Spinal cord (tissue), 10 donors: ENCODE results near the gene CROCC2. TPM values are rescaled to one million over a fixed set of nuclear protein-coding genes. Genes with fewer than 3 reads are reported as not detected.

ENCODE experiments used
- DNase-seq, 6 donors: peaks; one replicate each; pipeline versions ENCODE4 v3.0.0 to v3.0.0-alpha.2; 2013 to 2015; ENCODE audit warnings: low spot score in 6 of 6, low read depth in 4 of 6
- H3K27ac ChIP-seq: one replicate; pipeline ENCODE4 v1.5.1; 2013; ENCODE audit warnings: low read depth, low read length, control low read depth
- H3K27me3 ChIP-seq: one replicate; pipeline ENCODE4 v1.6.1; 2013; ENCODE audit warnings: low read length; ENCODE audit not compliant: control insufficient read depth, insufficient read depth
- H3K36me3 ChIP-seq: one replicate; pipeline ENCODE4 v1.6.1; 2013; ENCODE audit warnings: low read length; ENCODE audit not compliant: control insufficient read depth, insufficient read depth
- H3K4me1 ChIP-seq: one replicate; pipeline ENCODE4 v1.6.1; 2013; ENCODE audit warnings: low read length; ENCODE audit not compliant: control insufficient read depth, insufficient read depth
- H3K4me3 ChIP-seq: one replicate; pipeline ENCODE4 v1.5.1; 2013; ENCODE audit warnings: low read depth, low read length, control low read depth
- H3K9me3 ChIP-seq: one replicate; pipeline ENCODE4 v1.6.1; 2013; ENCODE audit warnings: low read length; ENCODE audit not compliant: control insufficient read depth, insufficient read depth
- WGBS: methylation state at CpG from one replicate; pipeline ENCODE4 v1.1.5; 2013; ENCODE audit warnings: missing lambda C conversion rate; ENCODE audit not compliant: insufficient coverage; 5-methylcytosine and 5-hydroxymethylcytosine counted together
- polyA plus RNA-seq, 2 donors: library from polyadenylated mRNA; unstranded; fragments of 120-200 nt; gene quantifications; one replicate each; pipeline ENCODE4 v1.2.1, GENCODE V29; 2013; ENCODE audit not compliant: insufficient read length in 2 of 2
- total RNA-seq, 2 donors: library from RNA; depleted of rRNA in 1 of 2; stranded (reverse); fragments of 120-200 nt in 1 of 2; fragments of >200 nt in 1 of 2; gene quantifications; one replicate each; pipeline versions ENCODE4 v1.2.3 to v1.2.4, GENCODE V29; 2013 to 2014
- donor health status: healthy.

CROCC2 gene
- total and polyA plus RNA-seq, 4 donors = 0.30 to 4.4 (median 3.0) TPM

DNA sequence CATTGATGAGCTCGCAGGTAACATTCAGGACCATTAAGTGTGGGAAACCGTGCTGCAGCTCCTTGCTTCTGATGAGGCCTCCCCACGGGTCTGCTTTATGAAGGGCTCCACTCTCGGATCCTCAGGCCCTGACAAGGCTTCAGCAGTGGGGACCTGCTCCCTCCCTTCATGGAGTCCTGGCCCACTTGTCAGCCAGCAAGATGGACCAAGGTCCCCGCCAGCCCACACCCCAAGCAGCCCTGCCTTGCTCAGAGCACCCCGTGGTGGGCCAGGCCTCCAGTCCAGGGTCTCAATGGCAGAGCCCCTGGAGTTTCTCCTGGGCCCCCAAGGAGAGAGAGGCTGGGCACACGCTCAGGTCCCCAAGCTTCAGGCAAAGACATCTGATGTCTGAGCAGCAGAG, 41.5 kb downstream of the CROCC2 start:
- WGBS = 84% methylated on average over 7 of the region's 7 CpGs
- H3K27me3 ChIP-seq = no peaks in the 10 kb centered on the region
- no peaks in the 10 kb centered on the region for H3K36me3 ChIP-seq
- DNase-seq = no peak
- no peaks in the 10 kb centered on the region for H3K9me3 ChIP-seq
- no peak overlapping the region for H3K27ac ChIP-seq
- H3K4me1 ChIP-seq = peaks cover 1% of the 10 kb centered on the region
- no peak overlapping the region for H3K4me3 ChIP-seq

DNA sequence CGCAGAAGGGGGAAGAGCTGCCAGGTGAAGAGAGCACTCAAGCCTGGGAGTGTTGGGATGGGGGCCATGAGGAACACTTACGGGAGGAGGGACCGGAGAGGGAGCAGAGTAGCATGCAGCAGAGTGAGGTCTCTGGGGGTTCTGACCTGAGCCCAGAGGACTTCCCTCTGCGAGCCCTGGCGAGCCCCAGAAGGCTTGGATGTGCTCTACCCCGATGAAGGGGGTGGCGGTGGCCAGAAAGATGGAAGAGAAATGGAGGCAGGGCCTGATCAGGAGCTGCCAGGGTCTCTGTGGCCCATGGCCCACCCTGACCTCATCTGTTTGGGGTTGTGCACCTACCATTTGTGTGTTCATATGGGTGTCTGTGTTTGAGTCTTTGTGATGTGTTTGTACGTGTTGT, 42.0 kb downstream of the CROCC2 start:
- Histone ChIP-seq H3K4me3 (no peak overlapping the region), H3K9me3 (no peaks in the 10 kb centered on the region), H3K27me3 (no peaks in the 10 kb centered on the region), H3K27ac (no peak overlapping the region), H3K36me3 (no peaks in the 10 kb centered on the region), H3K4me1 (peaks cover 5% of the 10 kb centered on the region)
- 86% methylated on average over 7 of the region's 8 CpGs for WGBS
- DNase-seq = no peak

DNA sequence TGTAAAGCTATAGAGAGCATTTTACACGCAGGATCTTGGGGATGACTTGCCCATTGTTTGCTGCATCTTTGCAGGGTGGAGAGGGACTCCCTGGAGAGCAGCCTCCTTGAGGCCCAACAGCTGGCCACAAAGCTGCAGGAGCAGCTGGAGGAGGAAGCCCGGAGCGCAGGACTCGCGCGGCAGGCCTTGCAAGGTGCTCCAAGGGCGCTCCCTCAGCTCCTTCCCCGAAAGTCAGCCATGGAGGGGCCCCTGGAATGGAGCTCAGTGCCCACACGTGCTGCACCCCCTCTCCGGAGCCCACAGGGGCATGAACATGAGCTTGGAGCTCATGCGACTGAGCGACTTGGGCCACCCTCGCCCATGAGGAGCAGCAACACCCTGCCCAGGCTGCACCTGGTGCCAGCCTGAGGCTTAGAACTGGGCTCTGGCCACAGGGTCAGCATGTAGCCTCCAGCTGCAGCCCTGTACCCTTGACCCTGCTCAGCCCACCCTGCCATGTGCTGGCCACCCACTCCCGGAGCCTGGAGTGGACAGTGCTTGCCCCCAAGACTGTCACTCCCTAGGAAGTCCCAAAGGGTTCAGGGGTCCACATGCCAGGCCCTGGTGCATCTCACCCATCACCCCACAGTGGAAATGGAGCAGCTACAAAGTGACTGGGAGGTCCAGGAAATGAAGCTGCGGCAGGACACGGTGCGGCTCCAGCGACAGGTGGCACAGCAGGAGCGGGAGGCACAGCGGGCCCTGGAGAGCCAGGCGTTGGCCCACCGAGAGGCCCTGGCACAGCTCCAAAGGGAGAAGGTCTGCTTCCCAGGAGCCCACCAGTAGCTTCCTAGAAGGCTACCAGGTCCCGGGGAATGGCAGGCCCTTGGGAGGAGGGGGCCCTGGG, 43.0 kb downstream of the CROCC2 start:
- DNase-seq = no peak
- Histone ChIP-seq H3K27ac (no peak overlapping the region), H3K4me3 (no peak overlapping the region), H3K4me1 (peaks cover 15% of the 10 kb centered on the region), H3K27me3 (no peaks in the 10 kb centered on the region), H3K9me3 (no peaks in the 10 kb centered on the region), H3K36me3 (no peaks in the 10 kb centered on the region)
- WGBS = 85% methylated on average over 22 of the region's 23 CpGs

DNA sequence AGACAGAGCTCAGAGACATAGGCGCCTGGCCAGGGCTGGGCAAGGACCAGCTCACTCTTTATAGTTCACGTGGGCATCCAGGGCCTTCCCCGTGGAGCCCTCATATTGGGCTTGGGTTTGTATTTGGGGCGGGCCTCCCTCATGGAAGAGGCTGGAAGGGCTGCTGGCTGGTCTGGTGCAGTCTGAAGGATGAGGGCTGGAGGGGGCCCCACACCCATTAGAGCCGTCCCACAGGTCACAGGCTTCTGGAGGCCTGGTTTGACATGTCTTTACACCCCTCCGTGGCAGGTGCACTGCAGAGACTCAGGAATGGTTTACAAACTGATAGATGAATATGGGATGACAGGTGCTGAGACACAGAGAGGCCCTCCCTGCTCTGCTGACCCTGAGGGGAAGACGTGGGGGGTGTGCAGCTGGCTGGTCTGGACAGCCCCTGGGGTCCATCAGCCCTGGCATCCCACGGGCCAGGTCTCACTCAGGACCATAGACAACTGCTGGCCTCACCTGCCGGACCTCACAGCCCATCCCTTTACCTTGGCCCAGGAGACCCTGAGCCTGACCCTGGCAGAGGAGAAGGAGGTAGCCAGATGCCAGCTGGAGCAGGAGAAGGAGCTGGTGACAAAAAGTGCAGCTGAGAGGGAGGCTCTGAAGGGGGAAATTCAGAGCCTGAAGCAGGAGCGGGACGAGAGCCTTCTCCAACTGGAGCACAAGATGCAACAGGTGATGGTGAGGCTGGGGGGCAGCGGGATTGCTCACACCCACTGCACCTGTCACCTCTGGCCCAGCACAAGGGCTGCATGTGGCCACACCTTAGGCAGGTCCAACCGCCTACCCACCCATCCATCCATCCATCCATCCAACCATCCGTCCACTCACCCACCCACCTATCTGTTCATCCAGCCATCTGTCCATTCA, 43.9 kb downstream of the CROCC2 start:
- no peak for DNase-seq
- no peaks in the 10 kb centered on the region for H3K27me3 ChIP-seq
- H3K36me3 ChIP-seq = no peaks in the 10 kb centered on the region
- WGBS = 84% methylated on average over 9 of the region's 14 CpGs
- H3K4me1 ChIP-seq = peaks cover 23% of the 10 kb centered on the region
- no peak overlapping the region for H3K4me3 ChIP-seq
- no peak overlapping the region for H3K27ac ChIP-seq
- H3K9me3 ChIP-seq = no peaks in the 10 kb centered on the region

DNA sequence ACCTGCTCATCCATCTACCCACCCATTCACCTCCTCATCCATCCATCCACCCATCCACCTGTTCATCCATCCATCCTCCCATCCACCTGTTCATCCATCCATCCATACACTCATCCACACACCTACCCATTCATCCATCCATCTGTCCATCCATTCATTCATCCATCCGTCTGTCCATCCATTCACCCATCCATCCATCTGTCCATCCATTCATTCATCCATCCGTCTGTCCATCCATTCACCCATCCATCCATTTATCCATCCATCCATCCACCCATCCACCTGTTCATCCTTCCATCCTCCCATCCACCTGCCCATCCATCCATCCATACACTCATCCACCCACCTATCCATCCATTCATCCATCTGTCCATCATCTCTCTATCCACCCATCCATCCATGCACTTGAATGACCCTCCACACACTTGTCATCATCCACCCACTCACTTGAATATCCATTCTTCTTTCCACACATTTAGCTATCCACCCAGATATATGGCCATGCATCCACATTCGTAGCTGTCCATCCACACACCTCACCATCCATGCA, 45.0 kb downstream of the CROCC2 start:
- Histone ChIP-seq H3K36me3 (no peaks in the 10 kb centered on the region), H3K4me1 (peaks cover 34% of the 10 kb centered on the region), H3K27ac (no peak overlapping the region), H3K4me3 (no peak overlapping the region), H3K9me3 (no peaks in the 10 kb centered on the region), H3K27me3 (no peaks in the 10 kb centered on the region)
- 93% methylated on average over 3 of the region's 3 CpGs for WGBS
- no peak for DNase-seq

DNA sequence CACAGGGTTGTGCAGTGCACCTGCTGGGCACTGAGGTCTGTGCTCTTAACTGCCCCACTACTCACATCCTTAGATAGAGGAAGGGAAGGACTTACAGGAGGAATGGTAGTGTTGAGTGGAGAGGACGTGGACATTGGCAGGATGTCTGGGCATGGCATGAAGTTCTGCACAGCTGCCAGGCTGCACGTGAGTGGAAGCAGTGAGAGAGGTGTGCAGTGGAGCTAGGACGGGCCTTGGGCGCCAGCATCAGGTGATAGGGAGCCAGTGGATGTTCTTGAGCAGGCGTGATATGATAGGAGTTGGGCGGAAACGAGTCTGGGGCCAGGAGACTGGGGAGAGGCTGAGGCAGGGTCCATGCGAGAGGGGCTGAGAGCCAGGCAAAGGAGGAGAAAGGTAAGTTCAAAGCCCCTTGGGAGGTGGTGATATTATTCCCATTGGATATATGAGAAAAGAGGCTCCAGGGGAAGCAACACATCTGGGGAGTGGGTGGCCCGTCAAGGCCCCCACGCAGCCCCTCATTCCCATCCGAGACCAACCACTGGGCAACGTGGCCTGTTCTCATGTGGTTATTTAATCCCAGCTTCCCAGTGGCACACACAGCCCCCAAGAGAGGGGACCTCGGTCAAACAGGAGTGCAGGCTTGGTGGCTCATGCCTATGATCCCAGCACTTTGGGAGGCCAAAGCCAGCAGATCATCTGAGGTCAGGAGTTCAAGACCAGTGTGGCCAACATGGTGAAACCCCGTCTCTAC, 46.5 kb downstream of the CROCC2 start:
- Histone ChIP-seq H3K9me3 (no peaks in the 10 kb centered on the region), H3K36me3 (no peaks in the 10 kb centered on the region), H3K27ac (no peak overlapping the region), H3K4me3 (no peak overlapping the region), H3K27me3 (no peaks in the 10 kb centered on the region), H3K4me1 (peaks cover 50% of the 10 kb centered on the region)
- WGBS = 89% methylated on average over 13 of the region's 14 CpGs
- no peak for DNase-seq

DNA sequence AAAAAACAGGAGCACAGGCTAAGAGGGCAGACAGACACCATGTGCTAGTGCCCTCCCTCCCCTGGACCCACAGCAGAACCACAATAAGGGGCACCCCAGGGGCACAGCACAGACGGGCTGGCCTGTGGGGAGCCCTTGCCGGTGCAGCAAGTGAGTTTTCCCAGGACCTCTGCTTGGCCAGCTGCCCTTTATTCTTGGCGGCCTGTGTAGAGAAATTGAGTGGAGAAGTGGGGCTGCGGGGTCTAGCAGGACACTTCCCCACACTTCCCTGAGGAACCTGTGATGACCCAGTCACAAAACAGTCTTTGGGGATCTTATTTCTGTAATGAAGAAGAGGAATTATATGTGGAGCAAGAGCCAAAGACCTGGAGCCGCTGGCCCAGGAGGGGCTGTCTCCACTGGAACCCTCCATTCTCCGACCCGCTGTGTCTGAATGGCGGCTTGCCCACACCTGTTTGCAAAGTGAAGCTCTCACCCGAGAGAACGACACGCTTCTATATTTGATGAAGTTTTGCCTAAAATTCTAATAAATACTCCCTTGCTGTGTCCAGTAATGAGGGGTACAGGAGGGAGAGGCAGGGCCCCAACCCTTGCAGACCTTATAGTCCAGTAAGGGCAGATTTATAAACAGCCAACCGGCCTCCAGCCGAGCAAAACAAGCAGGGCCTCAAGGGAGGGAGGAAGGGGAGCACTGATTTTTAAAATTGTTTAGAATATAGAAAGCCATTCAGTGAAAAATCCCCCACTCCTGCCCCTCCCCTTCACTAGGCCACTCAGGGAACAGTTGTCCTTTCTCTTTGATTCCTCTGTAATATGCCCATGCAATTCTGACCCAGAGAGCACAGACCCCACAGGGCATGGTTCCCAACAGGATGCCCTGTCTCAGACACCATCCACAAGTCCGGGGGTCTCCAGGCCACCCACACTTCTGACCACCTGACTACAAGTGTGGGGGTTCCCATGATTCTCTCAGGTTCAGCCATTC, 47.6 kb downstream of the CROCC2 start:
- Histone ChIP-seq H3K36me3 (no peaks in the 10 kb centered on the region), H3K27ac (peak overlapping the region; percentile 61), H3K4me3 (no peak overlapping the region), H3K9me3 (no peaks in the 10 kb centered on the region), H3K27me3 (no peaks in the 10 kb centered on the region), H3K4me1 (peaks cover 60% of the 10 kb centered on the region)
- no peak for DNase-seq
- WGBS = 31% methylated on average over 5 of the region's 14 CpGs

DNA sequence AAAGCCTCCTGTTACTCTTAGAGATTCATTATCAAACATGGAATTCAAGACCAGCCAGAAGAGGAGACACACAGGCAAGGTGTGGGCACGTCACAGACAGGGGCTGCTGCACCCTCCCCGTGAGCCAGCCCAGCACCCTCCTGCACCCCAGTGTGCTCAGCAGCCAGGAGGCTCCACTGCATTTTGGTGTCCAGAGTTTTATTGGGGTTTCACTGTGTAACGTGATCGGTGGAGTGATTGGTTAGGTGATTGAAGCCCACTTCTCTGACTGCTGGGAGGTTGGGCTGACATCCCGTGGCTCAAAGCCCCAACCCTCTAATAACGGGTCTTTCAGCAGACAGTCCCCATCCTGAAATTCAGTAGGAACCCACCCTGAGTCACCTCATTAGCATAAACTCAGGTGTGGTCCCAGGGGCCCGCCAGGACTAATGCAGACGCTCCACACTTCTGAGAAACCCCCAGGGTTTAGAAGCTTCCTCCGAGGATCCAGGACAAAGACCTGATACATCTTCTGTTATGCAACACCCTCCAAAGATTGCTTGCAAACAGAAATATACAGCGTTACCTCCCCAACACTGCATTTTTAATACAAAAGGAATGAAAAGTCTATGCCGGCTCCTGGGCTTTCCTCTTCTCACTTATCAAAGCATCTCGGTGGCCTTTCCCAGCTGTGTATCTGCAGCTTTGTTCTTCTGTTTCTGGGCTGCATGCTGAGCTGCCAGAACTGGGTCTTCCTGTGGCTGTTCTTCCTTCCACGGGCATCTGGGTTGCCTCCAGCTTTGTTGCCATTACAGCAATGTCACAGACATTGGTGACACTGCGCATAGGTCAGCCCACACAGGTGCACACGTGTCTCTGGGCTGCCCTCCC, 48.5 kb downstream of the CROCC2 start:
- peak in 1 of 6 donors; percentile 8 for DNase-seq
- no peak overlapping the region for H3K4me3 ChIP-seq
- WGBS = 56% methylated on average over 15 of the region's 15 CpGs
- H3K27ac ChIP-seq = peak overlapping the region; percentile 20
- no peaks in the 10 kb centered on the region for H3K9me3 ChIP-seq
- no peaks in the 10 kb centered on the region for H3K27me3 ChIP-seq
- peaks cover 68% of the 10 kb centered on the region for H3K4me1 ChIP-seq
- H3K36me3 ChIP-seq = no peaks in the 10 kb centered on the region
